OCI-LY1 (cell line): ENCODE results near the gene ANKS3.

Source experiments
- H2AFZ ChIP-seq: fragments of 200-600 bp; sonication (generic), shearing (Covaris generic); 2 replicates; pipeline ENCODE4 v1.6.0; 2014; ENCODE audit warnings: antibody characterized with exemption, mild to moderate bottlenecking, low read length
- H3F3A ChIP-seq: fragments of 200-600 bp; sonication (generic), shearing (Covaris generic); 2 replicates; pipeline ENCODE4 v1.6.0; 2014; ENCODE audit warnings: mild to moderate bottlenecking, antibody characterized with exemption, low read length, moderate library complexity; ENCODE audit not compliant: insufficient read depth
- H3K27ac ChIP-seq: fragments of 200-600 bp; sonication (generic); 2 replicates; pipeline ENCODE4 v1.5.1; 2014; ENCODE audit warnings: low read length, mixed run types, mild to moderate bottlenecking, low read depth; ENCODE audit not compliant: poor library complexity, severe bottlenecking
- H3K27me3 ChIP-seq: fragments of 200-600 bp; sonication (generic); 2 replicates; pipeline ENCODE4 v1.6.0; 2014; ENCODE audit warnings: antibody characterized with exemption, mild to moderate bottlenecking, low read length, moderate library complexity; ENCODE audit not compliant: insufficient read depth
- H3K36me3 ChIP-seq: fragments of 200-600 bp; sonication (generic); 2 replicates; pipeline ENCODE4 v1.6.1; 2014; ENCODE audit warnings: mild to moderate bottlenecking, antibody characterized with exemption, low read length, moderate library complexity, mixed read lengths; ENCODE audit not compliant: insufficient read depth
- H3K4me1 ChIP-seq: fragments of 200-600 bp; sonication (generic); 2 replicates; pipeline ENCODE4 v1.5.1; 2014; ENCODE audit warnings: mild to moderate bottlenecking, low read length, moderate library complexity; ENCODE audit not compliant: insufficient read depth, severe bottlenecking
- H3K4me2 ChIP-seq: fragments of 200-600 bp; sonication (generic), shearing (Covaris generic); 2 replicates; pipeline ENCODE4 v1.6.1; 2014; ENCODE audit warnings: low read length
- H3K4me3 ChIP-seq: fragments of 200-600 bp; sonication (generic); 2 replicates; pipeline ENCODE4 v1.5.1; 2014; ENCODE audit warnings: low read length, low read depth, mild to moderate bottlenecking, mixed read lengths; ENCODE audit not compliant: poor library complexity, severe bottlenecking
- H3K79me2 ChIP-seq: fragments of 200-600 bp; shearing (Covaris generic); 2 replicates; pipeline ENCODE4 v1.6.1; 2016; ENCODE audit warnings: mixed run types, low read length, mixed read lengths; ENCODE audit not compliant: insufficient read depth
- H3K9ac ChIP-seq: fragments of 200-600 bp; sonication (generic), shearing (Covaris generic); 2 replicates; pipeline ENCODE4 v1.6.1; 2014; ENCODE audit warnings: mild to moderate bottlenecking, low read length, mixed read lengths
- H3K9me2 ChIP-seq: fragments of 200-600 bp; sonication (generic), shearing (Covaris generic); 2 replicates; pipeline ENCODE4 v1.6.1; 2014; ENCODE audit warnings: low read depth, mild to moderate bottlenecking, low read length, mixed read lengths
- H3K9me3 ChIP-seq: fragments of 200-600 bp; shearing (Covaris generic); 2 replicates; pipeline ENCODE4 v1.6.1; 2014; ENCODE audit warnings: low read length, mixed read lengths
- H4K20me1 ChIP-seq: fragments of 200-600 bp; sonication (generic), shearing (Covaris generic); 2 replicates; pipeline ENCODE4 v1.6.0; 2016; ENCODE audit warnings: mild to moderate bottlenecking, low read length; ENCODE audit not compliant: insufficient read depth
- CTCF ChIP-seq: fragments of 200-600 bp; sonication (generic), shearing (Covaris generic); IDR thresholded peaks from 2 replicates; pipeline ENCODE4 v1.5.1; 2017; ENCODE audit warnings: mild to moderate bottlenecking, antibody characterized with exemption, low read length, moderate library complexity, mixed read lengths
- EZH2 ChIP-seq: fragments of 200-600 bp; sonication (generic), shearing (Covaris generic); IDR thresholded peaks from 2 replicates; pipeline ENCODE4 v1.8.0; 2017; ENCODE audit warnings: borderline replicate concordance, mixed run types, mild to moderate bottlenecking, antibody characterized with exemption, low read length, moderate library complexity, mixed read lengths

Gene ANKS3

GRCh38 chr16:4649744-4650442 is 84.2 kb downstream of the ANKS3 start:
- H3K27ac ChIP-seq, result no peak overlapping the region
- H2AFZ ChIP-seq, result no peak overlapping the region
- H3K4me1 ChIP-seq, result no peaks in the 10 kb centered on the region
- H3K9ac ChIP-seq, result no peak overlapping the region
- H3K27me3 ChIP-seq, result no peaks in the 10 kb centered on the region
- H3K4me3 ChIP-seq, result no peak overlapping the region
- no peak for TF ChIP-seq EZH2
- no peak for TF ChIP-seq CTCF
- H3K9me2 ChIP-seq, result no peaks in the 10 kb centered on the region
- H4K20me1 ChIP-seq, result no peaks in the 10 kb centered on the region
- no peaks in the 10 kb centered on the region for H3F3A ChIP-seq
- no peaks in the 10 kb centered on the region for H3K79me2 ChIP-seq
- H3K36me3 ChIP-seq, result peaks cover 34% of the 10 kb centered on the region
- H3K9me3 ChIP-seq, result no peaks in the 10 kb centered on the region
- H3K4me2 ChIP-seq, result no peak overlapping the region

GRCh38 chr16:4648917-4649316 is 85.2 kb downstream of the ANKS3 start:
- Histone ChIP-seq H3K79me2 (no peaks in the 10 kb centered on the region), H3K4me2 (no peak overlapping the region), H3K4me1 (no peaks in the 10 kb centered on the region), H2AFZ (no peak overlapping the region), H4K20me1 (no peaks in the 10 kb centered on the region), H3K27ac (no peak overlapping the region), H3K27me3 (no peaks in the 10 kb centered on the region), H3K9ac (no peak overlapping the region), H3K4me3 (no peak overlapping the region), H3K9me3 (no peaks in the 10 kb centered on the region), H3F3A (no peaks in the 10 kb centered on the region), H3K9me2 (no peaks in the 10 kb centered on the region), H3K36me3 (peaks cover 25% of the 10 kb centered on the region)
- TF ChIP-seq EZH2, result no peak
- no peak for TF ChIP-seq CTCF

GRCh38 chr16:4647644-4647980 is 86.5 kb downstream of the ANKS3 start:
- H3F3A ChIP-seq, result no peaks in the 10 kb centered on the region
- no peaks in the 10 kb centered on the region for H3K27me3 ChIP-seq
- no peak overlapping the region for H3K9ac ChIP-seq
- no peaks in the 10 kb centered on the region for H3K79me2 ChIP-seq
- no peak overlapping the region for H3K4me2 ChIP-seq
- no peak overlapping the region for H2AFZ ChIP-seq
- no peak overlapping the region for H3K4me3 ChIP-seq
- H3K4me1 ChIP-seq, result no peaks in the 10 kb centered on the region
- H3K9me3 ChIP-seq, result no peaks in the 10 kb centered on the region
- no peak for TF ChIP-seq EZH2
- TF ChIP-seq CTCF, result no peak
- H3K27ac ChIP-seq, result peak overlapping the region; percentile 19
- H3K36me3 ChIP-seq, result peaks cover 16% of the 10 kb centered on the region
- H3K9me2 ChIP-seq, result no peaks in the 10 kb centered on the region
- H4K20me1 ChIP-seq, result no peaks in the 10 kb centered on the region
